Breast epithelium (tissue), 4 donors: ENCODE results near the gene ACOX2. TPM values are rescaled to one million over a fixed set of nuclear protein-coding genes. Genes with fewer than 3 reads are reported as not detected.

ENCODE experiments used
- DNase-seq, 2 donors: peaks; one replicate each; pipeline ENCODE4 v3.0.0-alpha.2; 2019; ENCODE audit warnings: low spot score in 2 of 2
- H3K27ac ChIP-seq, 2 donors: fragments of 200-600 bp; sonication (generic) in 1 of 2; one replicate each; pipeline ENCODE4 v1.5.1; 2016 to 2019; ENCODE audit warnings: mild to moderate bottlenecking in 1 of 2
- H3K27me3 ChIP-seq, 2 donors: fragments of 200-600 bp; sonication (generic) in 1 of 2; one replicate each; pipeline versions ENCODE4 v1.5.1 to v1.6.0; 2017 to 2019; ENCODE audit warnings: control low read depth in 1 of 2, mild to moderate bottlenecking in 1 of 2
- H3K36me3 ChIP-seq: fragments of 200-600 bp; one replicate; pipeline ENCODE4 v1.5.1; 2019
- H3K4me1 ChIP-seq, 2 donors: fragments of 200-600 bp; sonication (generic); one replicate each; pipeline ENCODE4 v1.5.1; 2016 to 2019; ENCODE audit warnings: control low read depth in 1 of 2
- H3K4me3 ChIP-seq, 3 donors: fragments of 200-600 bp; sonication (generic); 1 replicate in 2 of 3; 2 replicates in 1 of 3; pipeline ENCODE4 v1.5.1; 2016 to 2019; ENCODE audit warnings: mild to moderate bottlenecking in 3 of 3, moderate library complexity in 2 of 3
- H3K9me3 ChIP-seq, 2 donors: fragments of 200-600 bp; sonication (generic) in 1 of 2; one replicate each; pipeline ENCODE4 v1.5.1; 2016 to 2019; ENCODE audit warnings: control low read depth in 1 of 2
- POLR2A ChIP-seq: fragments of 450-650 bp; IDR thresholded peaks from one replicate; pipeline ENCODE4 v1.6.1; 2016; ENCODE audit warnings: antibody characterized with exemption, mild to moderate bottlenecking, moderate library complexity
- POLR2AphosphoS5 ChIP-seq, 3 donors: sonication (generic); formaldehyde crosslinking; IDR thresholded peaks; one replicate each; pipeline ENCODE4 v1.6.1; 2017; ENCODE audit warnings: antibody characterized with exemption in 3 of 3
- intact Hi-C: fragments of 100-400 bp; cut with DNase I; formaldehyde crosslinking; loops from one replicate; pipeline ENCODE4 v1.15.1; 2023; ENCODE audit warnings: low total_unique reads
- total RNA-seq, 3 donors: library from RNA; depleted of rRNA; stranded (reverse); fragments of >200 nt; gene quantifications; one replicate each; pipeline ENCODE4 v1.1.0, GENCODE V29; 2016
- TF ChIP-seq, protein P1 (sequence below), 3 donors: fragments of 450-650 bp; IDR thresholded peaks; one replicate each; pipeline ENCODE4 v1.5.1; 2016 to 2017; ENCODE audit warnings: antibody characterized with exemption in 3 of 3, mild to moderate bottlenecking in 3 of 3, moderate library complexity in 3 of 3

ACOX2 gene
- total RNA-seq, 3 donors from 2014 or later, result 12.1 to 31.5 (median 17.6) TPM

DNA sequence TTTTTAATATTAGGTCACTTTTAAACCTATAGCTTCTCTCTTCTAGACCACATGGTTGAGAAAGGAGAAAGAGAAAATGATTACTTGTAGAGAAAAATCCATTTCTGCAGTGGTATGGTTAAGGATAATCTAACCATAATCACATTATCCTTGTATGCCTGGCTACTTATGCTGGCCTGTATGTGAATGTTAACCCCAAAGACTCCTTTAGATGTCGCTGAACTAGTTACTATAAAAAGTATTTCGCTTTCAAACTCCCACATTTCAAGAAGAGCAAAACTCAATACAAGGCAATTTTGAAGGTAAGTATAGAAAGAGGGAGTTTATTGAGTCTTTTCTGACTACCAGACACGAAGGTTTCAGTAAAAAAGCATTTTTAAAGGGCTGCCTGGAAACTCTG, 42.9 kb downstream of the ACOX2 start:
- intact Hi-C loops, result no loop called here
- Histone ChIP-seq H3K36me3 (no peaks in the 10 kb centered on the region), H3K4me3 (no peak overlapping the region), H3K27ac (no peak overlapping the region), H3K27me3 (no peaks in the 10 kb centered on the region), H3K4me1 (peaks cover 0 to 18% of the 10 kb centered on the region in 2 donors), H3K9me3 (no peaks in the 10 kb centered on the region)
- no peak for DNase-seq
- TF ChIP-seq POLR2A (no peak), POLR2AphosphoS5 (IDR thresholded peaks at IDR 0.05) (no peak)
- TF ChIP-seq, protein P1, sequence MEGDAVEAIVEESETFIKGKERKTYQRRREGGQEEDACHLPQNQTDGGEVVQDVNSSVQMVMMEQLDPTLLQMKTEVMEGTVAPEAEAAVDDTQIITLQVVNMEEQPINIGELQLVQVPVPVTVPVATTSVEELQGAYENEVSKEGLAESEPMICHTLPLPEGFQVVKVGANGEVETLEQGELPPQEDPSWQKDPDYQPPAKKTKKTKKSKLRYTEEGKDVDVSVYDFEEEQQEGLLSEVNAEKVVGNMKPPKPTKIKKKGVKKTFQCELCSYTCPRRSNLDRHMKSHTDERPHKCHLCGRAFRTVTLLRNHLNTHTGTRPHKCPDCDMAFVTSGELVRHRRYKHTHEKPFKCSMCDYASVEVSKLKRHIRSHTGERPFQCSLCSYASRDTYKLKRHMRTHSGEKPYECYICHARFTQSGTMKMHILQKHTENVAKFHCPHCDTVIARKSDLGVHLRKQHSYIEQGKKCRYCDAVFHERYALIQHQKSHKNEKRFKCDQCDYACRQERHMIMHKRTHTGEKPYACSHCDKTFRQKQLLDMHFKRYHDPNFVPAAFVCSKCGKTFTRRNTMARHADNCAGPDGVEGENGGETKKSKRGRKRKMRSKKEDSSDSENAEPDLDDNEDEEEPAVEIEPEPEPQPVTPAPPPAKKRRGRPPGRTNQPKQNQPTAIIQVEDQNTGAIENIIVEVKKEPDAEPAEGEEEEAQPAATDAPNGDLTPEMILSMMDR (IDR thresholded peaks at IDR 0.05), result no peak

- H3K9me3 ChIP-seq, result no peaks in the 10 kb centered on the region
- no peak for DNase-seq
- H3K4me3 ChIP-seq, result peak overlapping the region; percentile 71 to 96 (median 83)
- TF ChIP-seq POLR2A (no peak), POLR2AphosphoS5 (IDR thresholded peaks at IDR 0.05) (no peak)
- TF ChIP-seq, protein P1 (IDR thresholded peaks at IDR 0.05), result no peak
- H3K4me1 ChIP-seq, result peaks cover 0 to 18% of the 10 kb centered on the region in 2 donors
- intact Hi-C loops, result no loop called here
- H3K27me3 ChIP-seq, result no peaks in the 10 kb centered on the region
- H3K36me3 ChIP-seq, result no peaks in the 10 kb centered on the region
- peak overlapping the region; percentile 85 to 93 for H3K27ac ChIP-seq
Observed at GRCh38 chr3:58492494-58492905, 44.5 kb downstream of the ACOX2 start.

- TF ChIP-seq, protein P1 (IDR thresholded peaks at IDR 0.05), result peak in 2 of 3 donors; percentile 15 to 83
- TF ChIP-seq POLR2A (no peak), POLR2AphosphoS5 (IDR thresholded peaks at IDR 0.05) (peak in 1 of 3 donors; percentile 46)
- peak; percentile 83 to 91 for DNase-seq
- intact Hi-C loops, result no loop called here
- Histone ChIP-seq H3K27ac (peak within 1 kb of the TSS; percentile 85 to 93), H3K36me3 (no peaks in the 10 kb centered on the region), H3K9me3 (no peaks in the 10 kb centered on the region), H3K27me3 (no peaks in the 10 kb centered on the region), H3K4me3 (peak within 1 kb of the TSS; percentile 71 to 96 (median 83)), H3K4me1 (peaks cover 0 to 18% of the 10 kb centered on the region in 2 donors)
Observed at GRCh38 chr3:58491506-58492402, 45.2 kb downstream of the ACOX2 start, which contains the start of gene KCTD6. Gene KCTD6 (plus strand): TSS chr3:58492096. CDS start chr3:58498756, 6,660 bp downstream.

DNA sequence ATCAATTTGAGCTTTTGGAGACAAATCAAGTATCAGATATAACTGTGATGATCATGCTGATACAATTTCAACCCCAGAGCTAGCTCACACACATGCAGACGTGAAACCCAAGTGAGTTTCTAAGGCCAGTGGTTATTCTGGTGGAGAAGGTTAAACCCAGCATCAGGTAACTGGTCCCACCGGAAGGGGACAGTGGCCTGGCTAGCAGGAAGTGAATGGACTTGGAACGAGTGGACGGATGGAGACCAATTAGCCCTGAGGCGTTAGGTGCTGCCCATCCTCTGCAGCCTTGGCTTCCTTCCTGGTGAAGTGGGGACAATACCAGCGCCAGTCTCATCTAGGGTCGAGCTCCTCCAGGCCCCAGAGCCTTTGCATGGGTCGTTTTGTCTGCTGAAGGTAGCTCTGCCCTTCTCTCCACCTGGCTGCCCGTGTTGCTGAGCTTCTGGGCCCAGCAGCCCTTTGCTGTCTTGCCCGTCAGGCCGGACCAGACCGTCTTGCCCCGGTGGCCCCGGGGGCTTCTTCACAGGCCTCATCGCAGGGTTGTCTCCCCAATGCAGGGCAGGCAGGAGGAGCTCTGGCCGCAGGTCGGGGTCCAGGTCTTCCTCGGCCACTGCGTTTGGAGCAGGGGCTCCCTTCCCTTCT, 46.0 kb downstream of the ACOX2 start:
- DNase-seq, result no peak
- peak overlapping the region; percentile 71 to 96 (median 83) for H3K4me3 ChIP-seq
- TF ChIP-seq, protein P1 (IDR thresholded peaks at IDR 0.05), result no peak
- TF ChIP-seq POLR2AphosphoS5 (IDR thresholded peaks at IDR 0.05), result no peak
- TF ChIP-seq POLR2A, result no peak
- no peaks in the 10 kb centered on the region for H3K36me3 ChIP-seq
- no peaks in the 10 kb centered on the region for H3K9me3 ChIP-seq
- peak overlapping the region; percentile 83 to 93 for H3K27ac ChIP-seq
- intact Hi-C loops, result no loop called here
- no peaks in the 10 kb centered on the region for H3K27me3 ChIP-seq
- peaks cover 0 to 18% of the 10 kb centered on the region in 2 donors for H3K4me1 ChIP-seq

DNA sequence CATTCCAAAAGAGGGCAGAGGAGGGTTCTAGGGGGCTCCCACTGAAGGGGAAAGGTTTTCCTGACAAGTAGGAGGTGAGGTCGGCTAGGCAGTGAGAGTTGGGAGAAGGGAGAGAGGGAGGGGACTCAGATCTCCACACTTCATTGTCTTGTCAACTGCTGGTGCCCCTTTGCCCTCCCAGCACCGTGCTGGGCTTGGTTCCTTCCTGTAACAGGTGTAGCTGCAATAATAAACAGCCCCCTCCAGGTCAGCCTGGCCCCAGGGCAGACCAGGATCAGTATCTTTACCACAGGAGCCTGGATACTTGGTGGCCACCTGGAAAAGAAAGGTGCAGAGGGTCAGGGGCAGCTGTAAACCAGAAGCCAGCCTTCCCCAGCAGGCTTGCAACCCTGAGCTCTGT, 48.0 kb downstream of the ACOX2 start:
- DNase-seq, result no peak
- Histone ChIP-seq H3K27ac (no peak overlapping the region), H3K27me3 (no peaks in the 10 kb centered on the region), H3K9me3 (no peaks in the 10 kb centered on the region), H3K4me3 (no peak overlapping the region), H3K4me1 (peaks cover 0 to 15% of the 10 kb centered on the region in 2 donors), H3K36me3 (no peaks in the 10 kb centered on the region)
- no peak for TF ChIP-seq POLR2AphosphoS5 (IDR thresholded peaks at IDR 0.05)
- TF ChIP-seq POLR2A, result no peak
- TF ChIP-seq, protein P1 (IDR thresholded peaks at IDR 0.05), result no peak
- intact Hi-C loops, result no loop called here
